Upper lobe of left lung (tissue), 6 donors: ENCODE results near the gene FXYD1. TPM values are rescaled to one million over a fixed set of nuclear protein-coding genes. Genes with fewer than 3 reads are reported as not detected.

Source experiments
- ATAC-seq, 2 donors: fragments of 200-7000 bp; cut with Tn5 transposase; one replicate each; pipeline ENCODE4 v1.9.1; 2022; ENCODE audit warnings: mild to moderate bottlenecking in 2 of 2, moderate library complexity in 2 of 2; ENCODE audit not compliant: low FRiP score in 2 of 2
- DNase-seq, 2 donors: peaks; one replicate each; pipeline ENCODE4 v3.0.0-alpha.2; 2019 to 2020
- H3K27ac ChIP-seq, 4 donors: fragments of 200-600 bp; sonication (generic); one replicate each; pipeline ENCODE4 v1.5.1; 2016 to 2019
- H3K27me3 ChIP-seq, 4 donors: fragments of 200-600 bp; sonication (generic); one replicate each; pipeline ENCODE4 v1.5.1; 2017 to 2019
- H3K36me3 ChIP-seq, 4 donors: fragments of 200-600 bp; sonication (generic); one replicate each; pipeline ENCODE4 v1.5.1; 2016 to 2019
- H3K4me1 ChIP-seq, 4 donors: fragments of 200-600 bp; sonication (generic); one replicate each; pipeline ENCODE4 v1.5.1; 2018 to 2019
- H3K4me3 ChIP-seq, 4 donors: fragments of 200-600 bp; sonication (generic); one replicate each; pipeline ENCODE4 v1.5.1; 2017 to 2019; ENCODE audit warnings: mild to moderate bottlenecking in 2 of 4, moderate library complexity in 1 of 4
- H3K9me3 ChIP-seq, 4 donors: fragments of 200-600 bp; sonication (generic); one replicate each; pipeline ENCODE4 v1.5.1; 2018 to 2019
- EP300 ChIP-seq, 4 donors: sonication (generic); formaldehyde crosslinking; IDR thresholded peaks; one replicate each; pipeline ENCODE4 v1.5.1; 2017; ENCODE audit warnings: antibody characterized with exemption in 4 of 4, control low read depth in 2 of 4
- POLR2A ChIP-seq, 4 donors: fragments of 450-650 bp; IDR thresholded peaks; one replicate each; pipeline ENCODE4 v1.5.1; 2016 to 2017; ENCODE audit warnings: antibody characterized with exemption in 4 of 4, mild to moderate bottlenecking in 2 of 4
- POLR2AphosphoS5 ChIP-seq, 2 donors: sonication (generic); formaldehyde crosslinking; IDR thresholded peaks; one replicate each; pipeline ENCODE4 v1.5.1; 2017; ENCODE audit warnings: antibody characterized with exemption in 2 of 2
- WGBS, 2 donors: methylation state at CpG; one replicate each; pipeline ENCODE4 v1.1.5; 2017 to 2018; 5-methylcytosine and 5-hydroxymethylcytosine counted together
- total RNA-seq, 6 donors: library from RNA; depleted of rRNA in 4 of 6; stranded (reverse); fragments of >200 nt in 4 of 6; gene quantifications; one replicate each; pipeline versions ENCODE4 v1.1.0 to v1.2.1, GENCODE V29; 2016 to 2021
- TF ChIP-seq, protein P1 (sequence below), 6 experiments: fragments of 450-650 bp in 4 of 6; fragments of 200-600 bp in 2 of 6; sonication (generic) in 2 of 6; IDR thresholded peaks; one replicate each; pipeline ENCODE4 v1.5.1; 2016 to 2019; ENCODE audit warnings: antibody characterized with exemption in 6 of 6
- donor health status: DM: no; HTN: no; CAD: no; lungs with moderate emphysema.
- donor health status: DM: no; HTN: yes; CAD: no; lungs with severe emphysema.

FXYD1 gene
- total RNA-seq, 6 donors from 2014 or later: 3.8 to 64.9 (median 25.2) TPM

DNA sequence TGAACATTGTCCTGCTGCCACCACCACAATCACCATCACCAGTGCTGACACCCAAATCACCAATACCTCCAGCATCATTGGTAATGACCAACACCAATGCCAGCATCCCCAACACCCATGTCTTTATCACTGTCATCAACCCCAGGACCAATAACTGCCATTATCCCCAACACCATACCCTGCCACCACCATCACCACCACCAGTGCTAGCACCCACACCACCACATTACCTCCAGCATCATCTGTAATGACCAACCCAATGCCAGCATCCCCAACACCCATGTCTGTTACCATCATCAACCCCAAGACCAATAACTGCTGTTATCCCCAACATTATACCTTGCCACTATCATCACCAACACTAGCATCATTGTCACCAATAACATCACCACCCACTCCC is 6.4 kb upstream of the FXYD1 start:
- Histone ChIP-seq H3K4me3 (no peak overlapping the region), H3K27me3 (no peaks in the 10 kb centered on the region), H3K27ac (no peak overlapping the region), H3K36me3 (no peaks in the 10 kb centered on the region), H3K9me3 (no peaks in the 10 kb centered on the region), H3K4me1 (peaks cover 0 to 9% (median 6%) of the 10 kb centered on the region in 4 donors)
- no peak for TF ChIP-seq POLR2A (IDR thresholded peaks at IDR 0.05)
- TF ChIP-seq EP300 (IDR thresholded peaks at IDR 0.05): no peak
- no peak for TF ChIP-seq POLR2AphosphoS5 (IDR thresholded peaks at IDR 0.05)
- TF ChIP-seq, protein P1, sequence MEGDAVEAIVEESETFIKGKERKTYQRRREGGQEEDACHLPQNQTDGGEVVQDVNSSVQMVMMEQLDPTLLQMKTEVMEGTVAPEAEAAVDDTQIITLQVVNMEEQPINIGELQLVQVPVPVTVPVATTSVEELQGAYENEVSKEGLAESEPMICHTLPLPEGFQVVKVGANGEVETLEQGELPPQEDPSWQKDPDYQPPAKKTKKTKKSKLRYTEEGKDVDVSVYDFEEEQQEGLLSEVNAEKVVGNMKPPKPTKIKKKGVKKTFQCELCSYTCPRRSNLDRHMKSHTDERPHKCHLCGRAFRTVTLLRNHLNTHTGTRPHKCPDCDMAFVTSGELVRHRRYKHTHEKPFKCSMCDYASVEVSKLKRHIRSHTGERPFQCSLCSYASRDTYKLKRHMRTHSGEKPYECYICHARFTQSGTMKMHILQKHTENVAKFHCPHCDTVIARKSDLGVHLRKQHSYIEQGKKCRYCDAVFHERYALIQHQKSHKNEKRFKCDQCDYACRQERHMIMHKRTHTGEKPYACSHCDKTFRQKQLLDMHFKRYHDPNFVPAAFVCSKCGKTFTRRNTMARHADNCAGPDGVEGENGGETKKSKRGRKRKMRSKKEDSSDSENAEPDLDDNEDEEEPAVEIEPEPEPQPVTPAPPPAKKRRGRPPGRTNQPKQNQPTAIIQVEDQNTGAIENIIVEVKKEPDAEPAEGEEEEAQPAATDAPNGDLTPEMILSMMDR (IDR thresholded peaks at IDR 0.05): no peak
- DNase-seq: no peak
- no peak for ATAC-seq

DNA sequence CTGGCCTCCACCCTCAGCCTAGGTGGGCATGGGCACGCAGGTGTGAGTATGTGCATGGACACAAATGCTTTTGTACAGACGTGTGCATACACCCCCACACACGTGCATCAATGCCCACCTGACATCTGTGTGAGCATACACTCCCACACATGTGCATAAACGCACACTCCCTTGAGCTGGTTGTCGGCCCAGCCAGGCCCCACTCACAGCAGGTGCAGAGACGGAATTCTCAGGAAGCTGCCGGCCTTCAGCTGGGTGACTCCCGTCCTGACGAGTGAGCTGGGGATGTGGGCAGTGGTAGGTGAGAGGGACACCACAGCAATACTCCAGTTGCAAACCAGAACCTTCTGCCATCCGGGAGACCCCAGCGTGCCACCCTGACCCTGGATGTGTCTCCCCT is 4.8 kb upstream of the FXYD1 start:
- Histone ChIP-seq H3K4me3 (peak overlapping the region in 2 of 4 donors; percentile 24 to 32), H3K36me3 (no peaks in the 10 kb centered on the region), H3K27me3 (no peaks in the 10 kb centered on the region), H3K9me3 (no peaks in the 10 kb centered on the region), H3K27ac (peak overlapping the region in 2 of 4 donors; percentile 39 to 87), H3K4me1 (peaks cover 3 to 12% (median 7%) of the 10 kb centered on the region in 4 donors)
- TF ChIP-seq, protein P1 (IDR thresholded peaks at IDR 0.05): no peak
- no peak for TF ChIP-seq EP300 (IDR thresholded peaks at IDR 0.05)
- TF ChIP-seq POLR2A (IDR thresholded peaks at IDR 0.05): no peak
- TF ChIP-seq POLR2AphosphoS5 (IDR thresholded peaks at IDR 0.05): no peak
- 76 to 92% methylated on average over 8 to 11 of the region's 11 CpGs for WGBS, 2 donors
- ATAC-seq: no peak
- no peak for DNase-seq

DNA sequence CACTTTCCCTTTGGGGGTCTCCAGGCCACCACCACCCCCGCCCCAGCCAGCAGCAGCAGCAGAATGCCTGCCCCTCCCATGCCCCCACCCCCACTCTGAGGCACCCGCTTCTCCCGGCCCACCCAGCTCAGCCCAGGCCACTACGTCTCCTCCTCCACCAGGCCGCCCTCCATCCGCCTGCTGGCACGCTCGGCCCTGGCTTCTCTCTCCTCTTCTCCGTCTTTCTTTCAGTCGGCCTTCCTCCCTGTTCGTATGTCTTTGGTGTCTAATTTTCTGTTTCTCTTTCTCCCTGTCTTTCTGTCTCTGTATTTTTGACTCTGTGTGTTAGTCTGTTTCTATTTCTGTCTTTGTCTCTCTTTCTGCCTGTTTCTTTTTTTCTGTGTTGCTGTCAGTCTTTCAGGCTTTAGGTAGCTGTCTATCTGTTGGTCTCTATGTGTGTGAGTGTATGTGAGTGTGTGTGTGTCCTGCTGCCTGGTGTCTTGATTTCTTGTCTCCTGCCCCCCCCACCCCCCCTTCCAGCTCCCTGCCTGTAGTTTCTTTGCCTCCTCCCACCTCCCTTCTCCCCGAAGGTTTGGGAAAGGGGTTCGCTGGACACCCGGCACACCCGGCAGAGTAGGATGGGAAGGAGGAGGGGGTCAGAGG is 3.9 kb upstream of the FXYD1 start, which contains the start of gene LGI4:
TSS of gene LGI4 (minus strand) at position 459 of the 642 bp plus-strand sequence. CDS start at position 80, 379 bp downstream.
- peak within 1 kb of the TSS in 3 of 4 donors; percentile 9 to 32 (median 24) for H3K4me3 ChIP-seq
- peaks cover 3 to 12% (median 12%) of the 10 kb centered on the region in 4 donors for H3K4me1 ChIP-seq
- H3K36me3 ChIP-seq: no peaks in the 10 kb centered on the region
- no peaks in the 10 kb centered on the region for H3K9me3 ChIP-seq
- H3K27ac ChIP-seq: peak within 1 kb of the TSS; percentile 39 to 87 (median 64)
- TF ChIP-seq POLR2A (IDR thresholded peaks at IDR 0.05) (no peak), EP300 (IDR thresholded peaks at IDR 0.05) (no peak), POLR2AphosphoS5 (IDR thresholded peaks at IDR 0.05) (no peak)
- TF ChIP-seq, protein P1 (IDR thresholded peaks at IDR 0.05): no peak
- ATAC-seq (no peak), DNase-seq (no peak)
- H3K27me3 ChIP-seq: no peaks in the 10 kb centered on the region
- WGBS, 2 donors: 72 to 81% methylated on average over 12 to 13 of the region's 15 CpGs

DNA sequence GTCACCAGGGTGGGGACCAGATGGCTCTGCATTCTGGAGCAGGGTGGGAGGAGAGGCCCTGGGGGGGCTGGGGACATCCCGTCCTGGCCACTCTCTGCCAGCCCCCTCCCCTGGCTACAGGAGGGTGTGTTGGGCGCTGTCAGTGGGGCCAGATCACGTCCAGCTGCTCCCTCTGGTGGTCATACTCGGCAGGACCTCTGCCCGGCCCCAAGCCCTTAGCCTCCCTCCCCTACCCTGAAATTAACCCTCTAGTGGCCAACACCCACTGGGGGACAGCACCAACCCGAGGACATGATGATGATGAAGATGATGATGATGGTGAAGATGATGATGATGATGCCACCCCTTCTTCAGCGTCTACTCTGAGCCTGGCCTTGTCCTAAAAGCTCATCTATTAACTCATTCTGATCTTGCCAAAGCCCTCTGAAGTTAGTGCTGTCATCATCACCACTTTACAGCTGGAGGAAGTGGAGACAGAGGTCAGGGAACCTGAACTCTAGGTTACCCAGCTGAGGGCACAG is 3.2 kb upstream of the FXYD1 start:
- Histone ChIP-seq H3K4me3 (peak overlapping the region in 3 of 4 donors; percentile 9 to 32 (median 23)), H3K4me1 (peaks cover 4 to 13% (median 12%) of the 10 kb centered on the region in 4 donors), H3K27ac (peak overlapping the region in 3 of 4 donors; percentile 39 to 87 (median 77)), H3K9me3 (no peaks in the 10 kb centered on the region), H3K27me3 (no peaks in the 10 kb centered on the region), H3K36me3 (no peaks in the 10 kb centered on the region)
- ATAC-seq (peak; percentile 75 to 80), DNase-seq (peak; percentile 73 to 84)
- WGBS, 2 donors: 0% methylated on average over 2 to 6 of the region's 7 CpGs
- TF ChIP-seq POLR2AphosphoS5 (IDR thresholded peaks at IDR 0.05) (no peak), POLR2A (IDR thresholded peaks at IDR 0.05) (no peak), EP300 (IDR thresholded peaks at IDR 0.05) (no peak)
- TF ChIP-seq, protein P1 (IDR thresholded peaks at IDR 0.05): peak; percentile 87 to 96 (median 92)
